MM.1S (cell line): ENCODE results near the gene HABP4.
"Not testable (repeated sequence)": the region's sequence is repeated elsewhere in the genome, so short reads cannot be mapped to it uniquely, and the experiment has no call there.

Experiments used
- EZH2 ChIP-seq: fragments of 300-600 bp; sonication (generic); optimal IDR thresholded peaks from 2 replicates; pipeline ENCODE3; 2017; ENCODE audit warnings: low read depth, mild to moderate bottlenecking, antibody characterized with exemption, low read length, mixed read lengths
- TF ChIP-seq, protein P1 (sequence below): fragments of 300-600 bp; sonication (generic); IDR thresholded peaks from 2 replicates; pipeline ENCODE4 v1.5.1; 2016; ENCODE audit warnings: antibody characterized with exemption, low read length, mixed read lengths

DNA sequence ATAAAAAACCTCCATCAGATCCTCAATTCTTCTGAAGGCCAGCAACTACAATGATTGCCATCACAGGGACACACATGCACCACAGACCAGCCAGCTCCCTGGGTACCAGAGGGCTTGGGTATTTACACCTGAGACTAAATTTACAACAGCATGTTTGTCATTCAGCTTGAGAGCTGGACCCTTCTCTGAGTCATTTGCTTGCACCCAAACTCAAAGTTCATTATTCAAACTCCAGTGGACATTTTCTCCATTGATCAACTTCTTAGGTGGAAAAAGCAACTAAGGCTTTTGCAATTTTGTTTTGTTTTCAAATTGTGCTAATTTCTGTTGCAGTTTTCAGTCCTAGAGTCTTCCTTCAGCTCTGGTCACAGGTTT lies 53.4 kb downstream of the HABP4 start:
- TF ChIP-seq, protein P1, sequence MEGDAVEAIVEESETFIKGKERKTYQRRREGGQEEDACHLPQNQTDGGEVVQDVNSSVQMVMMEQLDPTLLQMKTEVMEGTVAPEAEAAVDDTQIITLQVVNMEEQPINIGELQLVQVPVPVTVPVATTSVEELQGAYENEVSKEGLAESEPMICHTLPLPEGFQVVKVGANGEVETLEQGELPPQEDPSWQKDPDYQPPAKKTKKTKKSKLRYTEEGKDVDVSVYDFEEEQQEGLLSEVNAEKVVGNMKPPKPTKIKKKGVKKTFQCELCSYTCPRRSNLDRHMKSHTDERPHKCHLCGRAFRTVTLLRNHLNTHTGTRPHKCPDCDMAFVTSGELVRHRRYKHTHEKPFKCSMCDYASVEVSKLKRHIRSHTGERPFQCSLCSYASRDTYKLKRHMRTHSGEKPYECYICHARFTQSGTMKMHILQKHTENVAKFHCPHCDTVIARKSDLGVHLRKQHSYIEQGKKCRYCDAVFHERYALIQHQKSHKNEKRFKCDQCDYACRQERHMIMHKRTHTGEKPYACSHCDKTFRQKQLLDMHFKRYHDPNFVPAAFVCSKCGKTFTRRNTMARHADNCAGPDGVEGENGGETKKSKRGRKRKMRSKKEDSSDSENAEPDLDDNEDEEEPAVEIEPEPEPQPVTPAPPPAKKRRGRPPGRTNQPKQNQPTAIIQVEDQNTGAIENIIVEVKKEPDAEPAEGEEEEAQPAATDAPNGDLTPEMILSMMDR, result not testable (repeated sequence)
- not testable (repeated sequence) for TF ChIP-seq EZH2
